IPS-NIHi7 (cell line): ENCODE data around the gene CSTPP1.
A peak's percentile ranks its signal among the peaks of the same experiment; 100 is the strongest.
"Not testable (repeated sequence)": the region's sequence is repeated elsewhere in the genome, so short reads cannot be mapped to it uniquely, and the experiment has no call there.

Experiments used
- DNase-seq: peaks from one replicate; pipeline ENCODE4 v3.0.0; 2012; ENCODE audit warnings: mixed read lengths; ENCODE audit errors: extremely low spot score

CSTPP1 gene

DNA sequence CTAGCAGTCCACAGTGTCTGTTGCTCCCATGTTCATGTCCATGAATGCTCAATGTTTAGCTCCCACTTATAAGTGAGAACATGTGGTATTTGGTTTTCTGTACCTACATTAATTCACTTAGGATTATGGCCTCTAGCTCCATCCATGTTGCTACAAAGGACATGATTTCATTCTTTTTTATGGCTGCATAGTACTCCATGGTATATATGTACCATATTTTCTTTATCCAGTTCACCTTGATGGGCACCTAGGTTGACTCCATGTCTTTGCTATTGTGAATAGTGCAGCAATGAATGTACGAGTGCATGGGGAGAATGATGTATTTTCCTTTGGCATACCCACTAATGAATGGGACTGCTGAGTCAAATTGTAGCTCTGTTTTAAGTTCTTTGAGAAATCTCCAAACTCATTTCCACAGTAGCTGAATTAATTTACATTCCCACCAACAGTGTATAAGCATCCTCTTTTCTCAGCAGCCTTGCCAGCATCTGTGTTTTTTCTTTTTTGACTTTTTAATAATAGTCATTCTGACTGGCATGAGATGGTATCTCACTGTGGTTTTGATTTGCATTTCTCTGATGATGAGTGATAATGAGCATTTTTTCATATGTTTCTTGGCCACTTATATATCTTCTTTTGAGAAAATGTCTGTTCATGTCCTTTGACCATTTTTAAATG, 53.4 kb downstream of the CSTPP1 start:
- DNase-seq = not testable (repeated sequence)

DNA sequence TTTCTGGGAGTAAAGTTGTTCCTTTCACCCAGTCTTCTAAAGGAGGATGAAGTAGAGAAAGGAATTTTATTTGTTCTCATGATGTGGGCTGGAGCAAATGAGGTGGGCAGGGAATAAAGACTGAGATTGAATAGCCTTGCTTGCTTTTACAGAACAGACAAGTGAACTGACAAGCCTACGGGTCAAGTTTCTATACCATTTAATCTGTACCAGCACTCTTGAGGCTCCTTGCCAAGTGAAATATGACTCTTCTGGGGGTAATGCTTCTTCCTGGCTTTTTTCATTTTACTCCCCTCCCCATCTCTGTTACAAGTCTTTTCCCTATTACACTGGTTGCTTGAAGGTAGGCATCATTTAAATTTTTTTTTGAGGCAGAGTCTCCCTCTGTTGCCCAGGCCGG, 54.8 kb downstream of the CSTPP1 start:
- no peak for DNase-seq

DNA sequence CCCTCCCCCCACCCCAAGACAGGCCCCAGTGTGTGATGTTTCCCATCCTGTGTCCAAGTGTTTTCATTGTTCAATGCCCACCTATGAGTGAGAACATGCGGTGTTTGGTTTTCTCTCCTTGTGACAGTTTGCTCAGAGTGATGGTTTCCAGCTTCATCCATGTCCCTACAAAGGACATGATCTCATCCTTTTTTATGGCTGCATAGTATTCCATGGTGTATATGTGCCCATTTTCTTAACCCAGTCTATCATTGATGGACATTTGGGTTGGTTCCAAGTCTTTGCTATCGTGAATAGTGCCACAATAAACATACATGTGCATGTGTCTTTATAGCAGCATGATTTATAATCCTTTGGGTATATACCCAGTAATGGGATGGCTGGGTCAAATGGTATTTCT, 55.8 kb downstream of the CSTPP1 start:
- DNase-seq = not testable (repeated sequence)

DNA sequence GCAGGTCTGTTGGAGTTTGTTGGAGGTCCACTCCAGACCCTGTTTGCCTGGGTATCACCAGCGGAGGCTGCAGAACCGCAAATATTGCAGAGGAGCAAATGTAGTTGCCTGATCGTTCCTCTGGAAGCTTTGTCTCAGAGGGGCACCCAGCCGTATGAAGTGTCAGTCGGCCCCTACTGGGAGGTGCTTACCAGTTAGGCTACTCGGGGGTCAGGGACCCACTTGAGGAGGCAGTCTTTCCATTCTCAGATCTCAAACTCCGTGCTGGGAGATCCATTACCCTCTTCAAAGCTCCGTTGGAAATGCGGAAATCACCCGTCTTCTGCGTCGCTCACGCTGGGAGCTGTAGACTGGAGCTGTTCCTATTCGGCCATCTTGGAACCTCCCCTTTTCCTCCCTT, 61.2 kb downstream of the CSTPP1 start:
- DNase-seq = not testable (repeated sequence)

DNA sequence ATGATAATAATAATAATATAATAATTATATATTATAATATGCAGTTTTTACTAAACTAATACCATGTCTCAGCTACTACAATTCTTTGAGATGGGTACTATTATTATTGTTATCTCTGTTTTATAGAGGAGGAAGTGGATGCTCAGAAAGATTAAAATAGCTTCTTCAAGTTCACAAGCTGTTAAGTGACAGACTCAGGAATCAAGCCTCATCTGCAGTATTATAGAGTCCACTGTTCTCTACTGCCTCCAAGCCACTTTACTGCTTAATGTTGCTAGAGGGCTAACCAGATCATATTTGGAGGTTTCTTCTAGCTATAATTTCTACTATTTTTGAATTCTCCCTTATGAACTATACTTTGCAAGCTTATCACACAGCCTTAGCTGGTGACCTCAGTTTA, 62.7 kb downstream of the CSTPP1 start:
- no peak for DNase-seq

DNA sequence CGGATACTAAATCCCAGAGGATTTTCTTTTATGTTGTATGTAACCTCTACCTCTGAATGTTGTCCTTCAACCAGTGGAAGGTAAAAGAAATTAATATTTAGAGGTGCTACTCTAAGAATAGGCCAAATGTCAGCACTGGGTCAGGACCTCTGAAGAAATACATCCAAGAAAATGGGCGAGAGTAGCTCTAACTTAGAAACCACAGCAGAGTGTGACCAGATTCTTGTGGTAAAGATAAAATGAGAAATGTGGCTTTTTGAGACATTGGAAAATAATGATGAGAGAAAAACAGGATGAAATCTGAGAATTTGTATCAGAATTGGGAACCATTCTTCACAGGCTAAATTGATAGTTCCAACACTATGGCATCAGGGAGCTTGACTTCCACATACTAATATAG, 63.5 kb downstream of the CSTPP1 start:
- DNase-seq = no peak

DNA sequence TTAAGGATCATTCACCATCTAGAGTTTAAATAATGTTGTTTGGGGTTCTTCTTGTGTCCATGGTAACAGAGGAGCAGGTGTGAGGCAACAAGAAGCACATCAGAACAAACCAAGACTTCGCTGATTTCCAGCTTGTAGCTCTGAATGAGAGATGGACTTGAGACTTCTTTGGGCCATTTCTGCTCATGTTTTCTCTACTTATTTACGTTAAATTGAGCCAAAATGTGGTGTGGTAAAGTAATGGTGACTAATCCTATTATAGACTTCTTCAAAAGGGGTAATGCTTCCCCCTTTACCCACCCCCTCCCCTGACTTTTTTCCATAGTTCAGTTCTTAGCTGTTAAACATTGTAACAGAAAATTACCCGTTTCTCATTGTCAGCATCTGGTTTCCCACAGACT, 65.2 kb downstream of the CSTPP1 start:
- DNase-seq = no peak

DNA sequence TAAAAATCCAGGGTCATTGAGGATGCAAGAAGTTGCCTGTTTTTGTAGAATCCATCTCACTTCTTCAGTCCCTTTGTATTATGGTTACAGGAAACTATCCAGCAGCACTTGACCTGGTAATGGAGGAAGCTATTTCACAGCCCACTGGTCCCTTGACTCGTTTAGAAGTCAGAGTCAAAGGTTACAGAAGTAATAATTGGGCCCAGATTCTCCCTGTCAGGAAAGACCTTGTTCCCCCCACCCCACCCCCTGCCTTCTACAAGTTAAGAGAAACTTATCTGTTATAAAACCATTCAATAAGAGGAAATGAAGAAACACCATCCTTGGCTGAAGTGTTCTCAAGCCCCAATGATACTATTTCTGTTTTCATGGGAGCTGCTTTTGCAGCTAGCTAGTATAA, 65.8 kb downstream of the CSTPP1 start:
- no peak for DNase-seq

DNA sequence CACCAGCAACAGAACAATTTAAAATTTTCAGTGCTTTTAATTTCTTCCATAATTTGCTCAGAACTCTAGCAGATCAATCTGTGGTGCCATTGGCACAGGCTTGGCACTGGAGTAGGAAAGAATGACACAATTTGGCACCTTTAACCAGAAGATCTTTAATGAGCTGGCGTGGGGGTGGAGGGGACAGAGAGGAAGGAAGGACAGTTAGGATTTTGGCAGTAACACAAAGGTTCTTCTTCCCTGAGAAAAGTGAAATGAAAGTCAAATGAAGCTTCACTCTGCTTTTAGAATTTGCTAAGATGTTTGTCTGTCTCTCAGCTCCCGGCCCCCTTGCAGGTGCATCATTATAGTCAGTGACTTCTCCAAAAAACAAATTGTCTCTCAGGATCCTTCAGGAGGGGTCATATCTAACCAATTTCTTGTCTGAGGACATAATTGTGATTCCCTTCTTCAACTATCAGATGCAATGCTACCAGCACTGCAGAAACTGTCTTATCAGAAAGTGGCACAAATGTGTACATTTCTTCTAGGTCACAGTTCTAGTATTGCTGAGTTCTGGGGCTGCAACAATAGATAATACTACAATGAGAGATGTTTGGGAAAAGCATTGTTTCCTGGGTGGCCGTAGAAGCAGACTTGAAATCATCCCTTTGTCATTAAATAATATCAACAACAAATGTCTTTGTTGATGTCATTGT, 66.8 kb downstream of the CSTPP1 start:
- DNase-seq = no peak

DNA sequence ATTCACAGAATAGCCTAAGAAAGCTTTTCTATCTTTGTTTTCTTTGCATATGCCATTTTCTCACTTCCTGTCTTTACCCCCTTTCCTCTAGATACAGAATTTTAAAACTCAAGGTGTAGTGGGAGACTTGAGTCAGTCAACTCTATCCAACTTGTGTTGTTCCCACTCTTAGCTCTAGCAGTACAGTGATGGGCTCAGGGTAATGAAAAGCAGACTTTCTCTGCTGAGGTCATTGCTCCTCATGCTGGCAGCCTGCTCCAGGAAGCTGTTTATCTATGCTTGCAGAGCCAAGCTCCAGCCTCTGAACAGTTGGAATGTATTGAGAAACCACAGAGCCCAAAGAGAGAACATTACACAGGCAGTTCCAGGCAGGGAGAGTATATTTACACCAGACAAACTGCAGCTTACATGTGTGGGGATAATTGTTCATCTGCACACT, 68.1 kb downstream of the CSTPP1 start:
- DNase-seq = peak; percentile 22

DNA sequence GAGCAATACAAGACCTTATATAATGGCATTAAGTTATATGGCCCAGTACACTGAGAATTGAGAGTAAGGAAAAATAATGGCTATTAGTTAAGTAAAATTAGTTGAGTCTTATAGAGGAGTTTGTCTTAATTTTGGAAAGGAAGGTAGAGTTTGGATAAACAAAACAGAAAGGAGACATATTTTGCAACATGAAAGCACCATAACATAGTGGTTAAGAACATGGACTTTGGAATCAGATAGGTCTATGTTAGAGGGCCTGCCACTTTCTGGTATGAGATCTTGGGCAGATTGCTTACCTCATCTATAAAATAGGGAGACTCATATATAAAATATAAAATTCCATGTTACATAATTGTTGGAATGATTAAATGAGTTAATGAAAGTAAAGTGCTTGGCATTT, 68.9 kb downstream of the CSTPP1 start:
- DNase-seq = no peak

DNA sequence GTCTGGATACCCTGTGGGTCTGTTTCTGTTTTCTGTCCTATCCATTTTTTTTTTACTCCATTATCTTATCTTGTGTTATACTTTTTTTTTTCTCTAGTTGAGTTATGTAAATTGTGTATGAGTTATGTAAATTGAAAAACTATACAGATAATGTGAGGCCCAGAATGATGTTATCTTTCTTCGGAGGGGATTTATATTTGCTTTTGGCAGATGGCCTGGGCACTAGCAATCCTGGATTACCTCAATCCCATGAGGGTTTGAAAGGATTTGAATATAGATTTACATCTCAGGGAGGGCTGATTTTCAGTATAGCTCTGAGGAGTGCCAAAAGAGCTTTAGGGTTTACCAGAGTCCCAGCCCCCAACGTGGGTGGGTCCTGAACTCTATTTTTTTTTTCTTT, 71.0 kb downstream of the CSTPP1 start:
- DNase-seq = no peak

DNA sequence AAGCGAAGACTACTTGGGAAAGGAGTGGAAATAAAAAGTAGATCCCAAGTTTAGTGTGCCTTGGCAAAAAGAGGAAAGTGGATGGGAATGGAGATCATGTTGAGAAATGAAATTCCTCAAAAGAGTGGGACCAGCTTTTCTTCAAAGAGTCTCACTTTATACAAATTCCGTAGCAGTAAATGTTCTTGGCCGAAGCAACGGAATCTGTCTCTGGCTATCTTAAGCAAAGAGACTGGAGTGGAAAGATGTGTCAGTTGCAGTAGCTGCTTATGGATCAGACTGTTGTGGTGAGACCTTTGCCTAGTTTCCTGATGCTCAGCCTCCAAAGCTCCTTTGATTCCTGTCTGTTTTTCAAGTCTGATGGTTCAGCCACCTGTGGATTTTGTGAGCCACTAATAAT, 73.6 kb downstream of the CSTPP1 start:
- no peak for DNase-seq

DNA sequence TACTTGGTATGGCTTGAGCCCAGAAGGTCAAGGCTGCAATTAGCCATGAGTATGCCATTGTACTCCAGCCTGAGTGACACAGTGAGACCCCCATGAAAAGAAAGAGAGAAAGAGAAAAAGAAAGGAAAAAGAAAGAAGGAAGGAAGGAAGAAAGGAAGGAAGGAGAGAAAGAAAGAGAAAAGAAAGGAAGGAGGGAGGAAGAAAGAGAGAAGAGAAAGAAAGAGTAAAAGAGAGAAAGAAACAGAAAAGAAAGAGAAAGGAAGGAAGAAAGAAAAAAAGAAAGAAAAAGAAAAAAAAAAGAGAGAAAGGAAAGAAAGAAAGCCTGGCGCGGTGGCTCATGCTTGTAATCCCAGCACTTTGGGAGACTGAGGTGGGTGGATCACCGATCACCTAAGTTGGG, 77.5 kb downstream of the CSTPP1 start:
- DNase-seq = no peak

DNA sequence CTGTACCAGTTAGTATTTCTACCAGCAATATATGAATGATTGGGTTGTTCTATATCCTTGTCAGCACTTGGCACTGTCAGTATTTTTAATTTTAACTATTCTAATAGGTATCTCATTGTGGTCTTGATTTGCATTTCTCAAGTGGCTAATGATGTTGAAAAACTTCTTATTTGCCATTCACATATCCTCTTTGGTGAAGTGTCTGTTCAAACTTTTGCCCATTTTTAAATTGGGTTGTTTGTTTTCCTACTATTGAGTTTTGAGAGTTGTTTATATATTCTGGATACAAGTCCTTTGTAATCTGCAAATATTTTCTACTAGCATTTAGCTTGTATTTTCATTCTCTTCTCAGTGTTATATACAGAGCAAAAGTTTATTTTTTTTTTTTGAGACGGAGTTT, 82.1 kb downstream of the CSTPP1 start:
- no peak for DNase-seq

DNA sequence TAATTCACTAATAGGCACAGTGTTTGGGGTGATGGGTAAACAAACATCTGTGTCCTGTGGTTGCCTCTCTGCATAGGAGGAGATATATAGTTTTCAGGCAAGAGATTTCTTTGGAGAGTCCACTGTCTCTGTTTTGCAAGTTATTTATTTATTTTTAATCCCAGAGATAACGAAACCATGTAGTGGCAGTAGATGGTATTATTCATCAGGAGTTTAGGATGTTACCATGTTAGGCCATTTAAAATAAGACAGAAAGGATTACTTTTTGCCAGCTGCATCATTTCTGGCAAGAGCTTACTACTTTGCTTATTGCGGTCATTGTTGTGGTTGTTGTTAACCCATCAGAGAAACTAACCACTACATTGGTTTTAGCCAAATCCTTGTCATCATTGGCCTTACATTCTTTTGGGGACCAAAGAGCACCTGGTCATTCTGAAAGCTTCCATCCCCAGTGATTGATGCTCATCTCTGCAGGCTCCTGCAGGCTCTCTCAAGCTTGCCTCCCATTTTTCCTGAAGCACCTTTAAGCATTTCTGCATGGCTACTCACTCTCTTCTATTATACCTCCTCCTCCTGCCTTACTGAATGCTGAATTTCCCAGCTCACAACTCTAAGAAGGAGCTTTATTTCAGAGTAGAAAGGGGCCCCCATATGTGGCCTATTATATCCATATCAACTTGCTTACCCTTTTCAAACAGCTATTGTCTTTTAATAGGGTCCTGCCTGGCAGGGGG, 84.4 kb downstream of the CSTPP1 start:
- no peak for DNase-seq

DNA sequence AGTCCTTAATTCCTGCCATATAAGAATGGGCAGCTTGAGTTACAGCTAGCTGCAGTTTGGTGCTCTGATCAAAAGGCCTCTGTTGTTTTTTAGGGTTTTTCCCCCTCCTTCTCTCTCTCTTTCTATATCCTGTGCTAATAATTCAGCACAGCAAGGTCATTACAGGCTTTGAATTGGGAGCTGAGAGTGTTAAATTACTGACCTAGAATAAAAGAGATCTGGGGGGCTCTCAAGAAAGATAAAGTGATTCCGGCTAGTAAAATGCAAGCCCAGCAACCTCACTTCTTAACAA, 84.9 kb downstream of the CSTPP1 start:
- DNase-seq = no peak

DNA sequence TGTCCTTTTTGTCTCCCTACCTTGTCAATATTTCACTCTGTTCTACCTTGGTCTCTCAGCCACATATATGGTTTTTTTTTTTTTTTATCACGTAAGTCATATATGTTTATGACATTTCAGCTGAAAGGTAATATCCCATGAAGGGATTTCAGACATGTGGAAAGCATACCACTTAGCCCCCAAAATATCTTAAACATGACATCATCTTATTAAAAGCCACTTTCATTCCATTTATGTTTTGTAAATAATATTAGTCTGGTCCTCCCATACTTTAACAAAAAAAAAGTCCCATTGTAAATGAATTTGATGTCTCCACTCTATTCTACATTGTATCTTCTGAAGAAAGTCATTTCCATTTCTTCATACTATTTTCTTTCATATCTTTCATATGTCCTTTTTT, 85.4 kb downstream of the CSTPP1 start:
- DNase-seq = no peak

DNA sequence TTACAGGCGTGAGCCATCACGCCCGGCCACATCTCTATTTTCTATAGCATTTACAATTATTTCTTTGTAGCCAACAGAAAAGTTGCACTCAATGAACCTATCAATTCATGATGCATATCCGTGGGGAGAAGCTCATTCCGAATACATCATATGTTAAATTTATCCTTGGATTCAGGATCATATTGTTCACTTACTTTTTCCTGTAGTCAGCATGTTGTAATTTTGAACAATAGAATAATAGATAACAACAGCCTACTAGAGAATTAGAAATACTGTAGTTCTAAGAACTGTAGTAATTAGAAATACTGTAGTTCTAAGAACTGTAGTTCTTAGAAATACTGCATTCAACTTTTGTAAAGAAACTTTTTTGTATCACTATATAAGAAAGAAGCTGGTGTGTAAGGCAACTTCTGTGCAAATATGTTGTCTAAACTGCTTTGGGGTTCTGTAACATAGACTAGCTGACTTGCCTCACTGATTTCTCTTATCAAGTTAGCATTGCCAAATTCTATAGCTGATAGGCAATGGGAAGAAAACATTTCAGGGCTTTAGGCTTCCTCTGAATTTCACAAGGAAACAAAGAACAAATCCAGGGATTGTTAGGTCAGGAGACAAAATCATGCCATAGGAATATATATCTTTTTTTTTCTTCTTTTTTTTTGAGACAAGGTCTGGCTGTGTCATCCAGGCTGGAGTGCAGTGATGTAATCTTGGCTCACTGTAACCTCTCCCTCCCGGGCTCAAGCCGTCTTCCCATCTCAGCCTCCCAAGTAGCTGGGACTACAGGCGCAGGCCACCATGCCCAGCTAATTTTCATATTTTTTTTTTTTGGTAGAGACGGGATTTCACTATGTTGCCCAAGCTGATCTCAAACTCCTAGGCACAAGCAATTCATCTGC, 91.9 kb downstream of the CSTPP1 start:
- DNase-seq = no peak

DNA sequence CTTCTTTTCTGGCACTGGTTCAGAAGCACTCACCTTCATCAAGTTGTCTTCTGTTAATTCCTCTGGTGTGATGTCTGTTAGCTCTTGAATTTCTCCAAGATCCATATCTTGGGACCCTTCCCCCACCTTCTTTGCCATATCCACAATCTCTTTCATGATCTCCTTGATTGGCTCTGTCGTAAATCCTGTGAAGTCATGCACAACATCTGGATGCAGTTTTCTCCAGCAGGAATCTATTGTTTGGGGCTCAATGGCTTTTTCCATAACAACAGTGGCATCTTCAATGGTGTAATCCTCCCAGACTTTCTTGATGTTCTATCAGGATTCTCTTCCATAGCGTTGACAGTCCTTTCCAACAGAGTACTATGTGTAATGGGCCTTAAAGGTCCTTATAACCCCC, 96.9 kb downstream of the CSTPP1 start:
- no peak for DNase-seq

DNA sequence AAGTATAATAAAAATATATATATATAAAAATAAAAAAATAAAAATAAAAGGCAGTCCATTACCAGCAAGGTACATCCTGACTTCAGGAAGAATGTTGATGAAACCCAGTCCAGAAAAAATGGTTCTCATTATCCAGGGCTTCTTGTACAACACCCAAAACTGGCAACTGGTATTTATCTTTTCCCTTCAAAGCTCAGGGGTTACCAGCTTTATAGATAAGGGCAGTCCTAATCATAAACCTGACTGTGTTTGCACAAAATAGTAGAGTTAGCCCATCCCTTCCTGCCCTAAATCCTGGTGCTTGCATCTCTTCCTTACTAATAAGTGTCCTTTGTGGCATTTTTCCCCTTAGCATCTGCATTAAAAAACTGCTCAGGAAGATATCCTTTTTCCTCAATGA, 97.5 kb downstream of the CSTPP1 start:
- no peak for DNase-seq

DNA sequence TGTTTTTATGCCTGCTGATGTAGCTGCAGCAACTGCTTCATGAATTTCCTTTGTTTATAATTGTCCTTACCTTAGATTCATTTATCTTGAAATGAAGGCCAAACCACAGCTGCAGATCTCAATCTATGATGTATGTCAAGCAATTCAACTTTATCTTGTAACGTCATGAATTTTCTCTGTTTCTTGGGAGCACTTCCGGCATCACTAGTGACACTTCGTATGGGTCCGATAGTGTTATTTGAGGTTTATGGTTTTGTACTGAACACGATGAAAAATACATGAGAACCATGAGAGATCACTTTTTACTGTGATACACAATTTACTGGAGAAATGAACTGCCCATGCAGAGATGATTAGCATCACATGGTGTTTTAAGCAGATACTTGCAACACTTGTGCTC, 98.5 kb downstream of the CSTPP1 start:
- DNase-seq = no peak
